ENCODE results near the gene PCDHGA12. TPM values are rescaled to one million over a fixed set of nuclear protein-coding genes. Genes with fewer than 3 reads are reported as not detected.
"Not testable (repeated sequence)": the region's sequence is repeated elsewhere in the genome, so short reads cannot be mapped to it uniquely, and the experiment has no call there.

PCDHGA12 gene
- total RNA-seq, 8 experiments from 2014 or later = 1.0 to 16.1 (median 1.5) TPM

GRCh38 chr5:141414548-141415274, 15.6 kb upstream of the PCDHGA12 start:
- in situ Hi-C loops (cut with MboI; ENCODE audit: low pct_unique_long_range_greater_than_20kb in 2 of 9, low sequenced_read_pairs in 9 of 9, unreplicated experiment in 9 of 9) = loop anchor here in 6 of 9 experiments (10.0 to 25.0 kb wide), 3 partner anchors 123 to 150 kb away; no protein-coding TSS in a partner anchor
- WGBS, 10 experiments = 29 to 97% (median 88%) methylated on average over 1 to 7 of the region's 46 CpGs; no CpG with 5 or more reads in 6 of the 10 experiments

GRCh38 chr5:141415275-141415618, 15.1 kb upstream of the PCDHGA12 start:
- H3K4me1 ChIP-seq (replicated peaks in 1 of 2); H3K4me3 ChIP-seq; ATAC-seq (replicated peaks in 6 of 8); H3K27ac ChIP-seq: not testable (repeated sequence)
- in situ Hi-C loops (cut with MboI; ENCODE audit: low pct_unique_long_range_greater_than_20kb in 2 of 9, low sequenced_read_pairs in 9 of 9, unreplicated experiment in 9 of 9) = loop anchor here in 6 of 9 experiments (10.0 to 25.0 kb wide), 3 partner anchors 122 to 150 kb away; no protein-coding TSS in a partner anchor
- 50 to 100% (median 93%) methylated on average over 1 to 9 of the region's 24 CpGs for WGBS, 10 experiments

More at GRCh38 chr5:141414548-141415274, 15.6 kb upstream of the PCDHGA12 start:
- H3K27ac ChIP-seq; H3K4me1 ChIP-seq (replicated peaks in 1 of 2); ATAC-seq (replicated peaks in 6 of 8); H3K4me3 ChIP-seq: not testable (repeated sequence)

DNA sequence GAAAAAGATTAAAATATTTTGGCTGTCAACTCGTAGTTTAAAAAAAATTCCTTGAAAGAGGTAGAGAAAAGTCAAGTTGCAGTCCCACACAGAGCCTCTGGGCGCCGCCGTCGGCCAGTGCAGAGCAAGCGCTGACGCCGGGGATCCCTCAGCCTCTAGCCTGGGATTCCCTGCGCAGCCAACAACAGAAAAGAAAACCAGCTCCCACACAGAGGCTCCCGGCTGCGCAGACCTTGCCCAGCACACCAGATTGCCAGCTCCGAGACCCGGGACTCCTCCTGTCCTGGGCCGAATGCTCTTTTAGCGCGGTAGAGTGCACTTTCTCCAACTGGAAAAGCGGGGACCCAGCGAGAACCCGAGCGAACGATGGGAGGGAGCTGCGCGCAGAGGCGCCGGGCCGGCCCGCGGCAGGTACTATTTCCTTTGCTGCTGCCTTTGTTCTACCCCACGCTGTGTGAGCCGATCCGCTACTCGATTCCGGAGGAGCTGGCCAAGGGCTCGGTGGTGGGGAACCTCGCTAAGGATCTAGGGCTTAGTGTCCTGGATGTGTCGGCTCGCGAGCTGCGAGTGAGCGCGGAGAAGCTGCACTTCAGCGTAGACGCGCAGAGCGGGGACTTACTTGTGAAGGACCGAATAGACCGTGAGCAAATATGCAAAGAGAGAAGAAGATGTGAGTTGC, 12.7 kb upstream of the PCDHGA12 start, which contains the start of gene PCDHGB7:
Gene PCDHGB7, plus strand, starts transcription at position 184 of the 679 bp plus-strand sequence. Its CDS starts 183 bp downstream, at position 367.
- Histone ChIP-seq H3K4me3 (peak within 1 kb of the TSS; percentile 3 to 32 (median 25)), H3K27ac (peak within 1 kb of the TSS in 1 of 2 donors; percentile 59)
- 0 to 57% (median 31%) methylated on average over 1 to 15 of the region's 47 CpGs for WGBS, 10 experiments
- in situ Hi-C loops (cut with MboI; ENCODE audit: low pct_unique_long_range_greater_than_20kb in 2 of 9, low sequenced_read_pairs in 9 of 9, unreplicated experiment in 9 of 9) = loop anchor here in 6 of 9 experiments (10.0 to 25.0 kb wide), 3 partner anchors 120 to 147 kb away; no protein-coding TSS in a partner anchor
- peak; percentile 56 to 98 (median 86) for ATAC-seq (replicated peaks in 6 of 8)
- H3K4me1 ChIP-seq (replicated peaks in 1 of 2) = not testable (repeated sequence)

DNA sequence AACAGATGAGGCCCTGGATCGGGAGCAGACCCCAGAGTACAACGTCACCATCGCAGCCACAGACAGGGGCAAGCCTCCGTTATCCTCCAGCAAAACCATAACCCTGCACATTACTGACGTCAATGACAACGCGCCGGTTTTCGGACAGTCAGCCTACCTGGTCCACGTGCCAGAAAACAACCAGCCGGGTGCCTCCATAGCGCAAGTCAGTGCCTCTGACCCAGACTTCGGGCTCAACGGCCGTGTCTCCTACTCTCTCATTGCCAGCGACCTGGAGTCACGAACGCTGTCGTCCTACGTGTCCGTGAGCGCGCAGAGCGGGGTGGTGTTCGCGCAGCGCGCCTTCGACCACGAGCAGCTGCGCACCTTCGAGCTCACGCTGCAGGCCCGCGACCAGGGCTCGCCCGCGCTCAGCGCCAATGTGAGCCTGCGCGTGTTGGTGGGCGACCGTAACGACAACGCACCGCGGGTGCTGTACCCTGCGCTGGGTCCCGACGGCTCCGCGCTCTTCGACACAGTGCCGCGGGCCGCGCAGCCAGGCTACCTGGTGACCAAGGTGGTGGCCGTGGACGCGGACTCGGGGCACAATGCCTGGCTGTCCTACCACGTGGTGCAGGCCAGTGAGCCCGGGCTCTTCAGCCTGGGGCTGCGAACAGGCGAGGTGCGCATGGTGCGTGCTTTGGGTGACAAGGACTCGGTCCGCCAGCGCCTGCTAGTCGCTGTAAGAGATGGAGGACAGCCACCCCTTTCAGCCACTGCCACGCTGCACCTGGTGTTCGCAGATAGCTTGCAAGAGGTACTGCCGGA, 11.0 kb upstream of the PCDHGA12 start:
- in situ Hi-C loops (cut with MboI; ENCODE audit: low pct_unique_long_range_greater_than_20kb in 2 of 9, low sequenced_read_pairs in 9 of 9, unreplicated experiment in 9 of 9) = loop anchor here in 6 of 9 experiments (10.0 to 25.0 kb wide), 3 partner anchors 118 to 146 kb away; no protein-coding TSS in a partner anchor
- ATAC-seq (replicated peaks in 6 of 8) = no peak
- H3K4me3 ChIP-seq = no peak overlapping the region
- H3K27ac ChIP-seq = no peak overlapping the region
- 48 to 98% (median 89%) methylated on average over 5 to 41 of the region's 74 CpGs; no CpG with 5 or more reads in 3 of the 10 experiments for WGBS, 10 experiments
- H3K4me1 ChIP-seq (replicated peaks in 1 of 2) = no peaks in the 10 kb centered on the region

GRCh38 chr5:141420855-141421488, 9.3 kb upstream of the PCDHGA12 start, which contains the start of gene PCDHGA11:
TSS of gene PCDHGA11 (plus strand) at chr5:141421051. CDS start at chr5:141421228, 177 bp downstream.
- in situ Hi-C loops (cut with MboI; ENCODE audit: low pct_unique_long_range_greater_than_20kb in 2 of 9, low sequenced_read_pairs in 9 of 9, unreplicated experiment in 9 of 9) = loop anchor here in 5 of 9 experiments (25.0 kb wide), 2 partner anchors 116 to 141 kb away; no protein-coding TSS in a partner anchor
- 0 to 95% (median 55%) methylated on average over 1 to 38 of the region's 42 CpGs for WGBS, 10 experiments
- peak in 2 of 8 experiments; percentile 31 to 68 for ATAC-seq (replicated peaks in 6 of 8)

GRCh38 chr5:141421489-141421855, 8.8 kb upstream of the PCDHGA12 start:
- WGBS, 10 experiments = 11 to 93% (median 38%) methylated on average over 2 to 12 of the region's 13 CpGs; no CpG with 5 or more reads in 3 of the 10 experiments
- no peaks in the 10 kb centered on the region for H3K4me1 ChIP-seq (replicated peaks in 1 of 2)
- H3K4me3 ChIP-seq = no peak overlapping the region
- H3K27ac ChIP-seq = no peak overlapping the region
- ATAC-seq (replicated peaks in 6 of 8) = no peak
- in situ Hi-C loops (cut with MboI; ENCODE audit: low pct_unique_long_range_greater_than_20kb in 2 of 9, low sequenced_read_pairs in 9 of 9, unreplicated experiment in 9 of 9) = loop anchor here in 5 of 9 experiments (25.0 kb wide), 2 partner anchors 116 to 141 kb away; no protein-coding TSS in a partner anchor

More at GRCh38 chr5:141420855-141421488, 9.3 kb upstream of the PCDHGA12 start, which contains the start of gene PCDHGA11:
- Histone ChIP-seq H3K27ac (no peak within 1 kb of the TSS), H3K4me3 (no peak within 1 kb of the TSS), H3K4me1 (replicated peaks in 1 of 2) (no peaks in the 10 kb centered on the region)

DNA sequence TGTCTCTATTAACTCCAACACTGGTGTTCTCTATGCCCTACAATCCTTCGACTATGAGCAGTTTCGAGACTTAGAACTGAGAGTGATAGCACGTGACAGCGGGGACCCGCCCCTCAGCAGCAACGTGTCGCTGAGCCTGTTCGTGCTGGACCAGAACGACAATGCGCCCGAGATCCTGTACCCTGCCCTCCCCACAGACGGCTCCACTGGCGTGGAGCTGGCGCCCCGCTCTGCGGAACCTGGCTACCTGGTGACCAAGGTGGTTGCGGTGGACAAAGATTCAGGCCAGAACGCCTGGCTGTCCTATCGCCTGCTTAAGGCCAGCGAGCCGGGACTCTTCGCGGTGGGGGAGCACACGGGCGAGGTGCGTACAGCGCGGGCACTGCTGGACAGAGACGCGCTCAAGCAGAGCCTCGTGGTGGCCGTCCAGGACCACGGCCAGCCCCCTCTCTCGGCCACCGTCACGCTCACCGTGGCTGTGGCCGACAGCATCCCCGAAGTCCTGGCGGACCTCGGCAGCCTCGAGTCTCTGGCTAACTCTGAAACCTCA, 7.5 kb upstream of the PCDHGA12 start:
- no peak overlapping the region for H3K27ac ChIP-seq
- H3K4me1 ChIP-seq (replicated peaks in 1 of 2) = no peaks in the 10 kb centered on the region
- H3K4me3 ChIP-seq = no peak overlapping the region
- no peak for ATAC-seq (replicated peaks in 6 of 8)
- in situ Hi-C loops (cut with MboI; ENCODE audit: low pct_unique_long_range_greater_than_20kb in 2 of 9, low sequenced_read_pairs in 9 of 9, unreplicated experiment in 9 of 9) = loop anchor here in 5 of 9 experiments (25.0 kb wide), 2 partner anchors 114 to 139 kb away; no protein-coding TSS in a partner anchor
- WGBS, 10 experiments = 7 to 100% (median 97%) methylated on average over 3 to 11 of the region's 42 CpGs; no CpG with 5 or more reads in 4 of the 10 experiments

GRCh38 chr5:141427783-141428426, 2.4 kb upstream of the PCDHGA12 start:
- no peak for ATAC-seq (replicated peaks in 6 of 8)
- in situ Hi-C loops (cut with MboI; ENCODE audit: low pct_unique_long_range_greater_than_20kb in 2 of 9, low sequenced_read_pairs in 9 of 9, unreplicated experiment in 9 of 9) = no loop called here

DNA sequence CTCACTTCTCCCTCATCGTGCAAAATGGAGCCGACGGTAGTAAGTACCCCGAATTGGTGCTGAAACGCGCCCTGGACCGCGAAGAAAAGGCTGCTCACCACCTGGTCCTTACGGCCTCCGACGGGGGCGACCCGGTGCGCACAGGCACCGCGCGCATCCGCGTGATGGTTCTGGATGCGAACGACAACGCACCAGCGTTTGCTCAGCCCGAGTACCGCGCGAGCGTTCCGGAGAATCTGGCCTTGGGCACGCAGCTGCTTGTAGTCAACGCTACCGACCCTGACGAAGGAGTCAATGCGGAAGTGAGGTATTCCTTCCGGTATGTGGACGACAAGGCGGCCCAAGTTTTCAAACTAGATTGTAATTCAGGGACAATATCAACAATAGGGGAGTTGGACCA, 979 bp downstream of the PCDHGA12 start:
- Histone ChIP-seq H3K4me3 (no peak overlapping the region), H3K4me1 (replicated peaks in 1 of 2) (no peaks in the 10 kb centered on the region), H3K27ac (no peak overlapping the region)
- no peak for ATAC-seq (replicated peaks in 6 of 8)
- in situ Hi-C loops (cut with MboI; ENCODE audit: low pct_unique_long_range_greater_than_20kb in 2 of 9, low sequenced_read_pairs in 9 of 9, unreplicated experiment in 9 of 9) = no loop called here
- 33 to 100% (median 90%) methylated on average over 6 to 17 of the region's 37 CpGs; no CpG with 5 or more reads in 2 of the 10 experiments for WGBS, 10 experiments

More at GRCh38 chr5:141427783-141428426, 2.4 kb upstream of the PCDHGA12 start:
- WGBS, 10 experiments = 23 to 100% (median 93%) methylated on average over 1 to 33 of the region's 53 CpGs; no CpG with 5 or more reads in 4 of the 10 experiments
- Histone ChIP-seq H3K4me3 (no peak overlapping the region), H3K4me1 (replicated peaks in 1 of 2) (no peaks in the 10 kb centered on the region), H3K27ac (no peak overlapping the region)

- ATAC-seq (replicated peaks in 6 of 8); in situ Hi-C loops (cut with MboI; ENCODE audit: low pct_unique_long_range_greater_than_20kb in 2 of 9, low sequenced_read_pairs in 9 of 9, unreplicated experiment in 9 of 9); H3K4me1 ChIP-seq (replicated peaks in 1 of 2); H3K4me3 ChIP-seq; H3K27ac ChIP-seq: not testable (repeated sequence)
- 94 to 98% (median 98%) methylated on average over 3 to 14 of the region's 38 CpGs; no CpG with 5 or more reads in 7 of the 10 experiments for WGBS, 10 experiments
Observed at GRCh38 chr5:141432308-141432707, 2.0 kb downstream of the PCDHGA12 start.

DNA sequence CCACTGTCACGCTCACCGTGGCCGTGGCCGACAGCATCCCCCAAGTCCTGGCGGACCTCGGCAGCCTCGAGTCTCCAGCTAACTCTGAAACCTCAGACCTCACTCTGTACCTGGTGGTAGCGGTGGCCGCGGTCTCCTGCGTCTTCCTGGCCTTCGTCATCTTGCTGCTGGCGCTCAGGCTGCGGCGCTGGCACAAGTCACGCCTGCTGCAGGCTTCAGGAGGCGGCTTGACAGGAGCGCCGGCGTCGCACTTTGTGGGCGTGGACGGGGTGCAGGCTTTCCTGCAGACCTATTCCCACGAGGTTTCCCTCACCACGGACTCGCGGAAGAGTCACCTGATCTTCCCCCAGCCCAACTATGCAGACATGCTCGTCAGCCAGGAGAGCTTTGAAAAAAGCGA, 2.4 kb downstream of the PCDHGA12 start:
- H3K4me3 ChIP-seq; ATAC-seq (replicated peaks in 6 of 8); H3K27ac ChIP-seq; in situ Hi-C loops (cut with MboI; ENCODE audit: low pct_unique_long_range_greater_than_20kb in 2 of 9, low sequenced_read_pairs in 9 of 9, unreplicated experiment in 9 of 9); H3K4me1 ChIP-seq (replicated peaks in 1 of 2): not testable (repeated sequence)
- WGBS, 10 experiments = 31 to 100% (median 85%) methylated on average over 1 to 16 of the region's 29 CpGs; no CpG with 5 or more reads in 2 of the 10 experiments
